T1000 (cell line): ENCODE data around the gene SPDYC.
A peak's percentile ranks its signal among the peaks of the same experiment; 100 is the strongest.

Experiments
- DNase-seq: peaks from one replicate; lab custom pipeline; 2025; ENCODE audit warnings: mixed read lengths; lab: John Stamatoyannopoulos, UW

The SPDYC gene

GRCh38 chr11:65170058-65170534, at the start of gene SPDYC:
Gene SPDYC (plus strand): TSS chr11:65170233. CDS start chr11:65171358, 1,125 bp downstream.
- no peak for DNase-seq

- no peak for DNase-seq
These were observed 49.2 kb upstream of the SPDYC start for GRCh38 chr11:65120831-65121230.

GRCh38 chr11:65121447-65121864, 48.6 kb upstream of the SPDYC start:
- DNase-seq: no peak

- peak; percentile 92 for DNase-seq
These were observed 48.0 kb upstream of the SPDYC start, which contains the start of the genes FAU and MRPL49 for GRCh38 chr11:65121865-65122696. Gene FAU (minus strand): TSS chr11:65122134. CDS start chr11:65121813, 321 bp downstream. Gene MRPL49 (plus strand): TSS chr11:65122321. CDS start chr11:65122347, 26 bp downstream.

GRCh38 chr11:65124480-65125196, 45.4 kb upstream of the SPDYC start:
- no peak for DNase-seq

GRCh38 chr11:65125197-65126056, 44.6 kb upstream of the SPDYC start:
- DNase-seq: no peak

GRCh38 chr11:65126624-65127274, 43.3 kb upstream of the SPDYC start:
- no peak for DNase-seq

GRCh38 chr11:65127473-65128181, 42.4 kb upstream of the SPDYC start:
- DNase-seq: no peak

- DNase-seq: no peak
These were observed 41.6 kb upstream of the SPDYC start for GRCh38 chr11:65128182-65129145.

GRCh38 chr11:65129649-65130441, 40.2 kb upstream of the SPDYC start:
- no peak for DNase-seq

GRCh38 chr11:65130631-65131416, 39.2 kb upstream of the SPDYC start:
- DNase-seq: no peak

- no peak for DNase-seq
These were observed 38.6 kb upstream of the SPDYC start for GRCh38 chr11:65131417-65131776.

GRCh38 chr11:65131895-65132237, 38.2 kb upstream of the SPDYC start:
- DNase-seq: no peak

GRCh38 chr11:65132238-65132987, 37.6 kb upstream of the SPDYC start:
- DNase-seq: no peak

GRCh38 chr11:65132988-65133700, 36.9 kb upstream of the SPDYC start:
- no peak for DNase-seq

GRCh38 chr11:65133724-65134123, 36.3 kb upstream of the SPDYC start:
- no peak for DNase-seq
